Measurements from ENCODE around the gene RGN.

The RGN gene

DNA sequence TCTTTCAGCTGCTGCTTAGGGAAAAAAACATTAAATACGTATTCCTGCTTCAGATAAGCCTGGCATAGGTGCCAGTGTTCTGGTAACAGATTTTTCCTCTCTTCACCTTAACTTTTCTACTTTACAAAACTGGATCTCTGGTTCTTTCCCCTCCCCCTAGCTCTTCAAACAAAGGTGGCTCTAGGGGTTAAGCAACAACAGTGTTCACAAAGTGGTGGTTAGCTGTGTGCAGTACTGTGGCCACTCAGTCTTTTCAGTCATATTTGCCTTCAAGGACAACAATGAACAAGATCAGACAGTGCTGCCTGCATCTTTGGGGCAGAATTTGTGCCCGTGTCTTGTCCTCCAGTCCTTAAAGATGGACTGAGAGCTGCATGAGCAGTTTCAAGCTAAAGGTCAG is 15.1 kb upstream of the RGN start:
- no peak for TF ChIP-seq CTCF (conservative IDR thresholded peaks at IDR 0.05; ENCODE audit: low read depth, low read length)
- H3K4me3 ChIP-seq (ENCODE audit: low read depth, low read length): no peak overlapping the region
- no peak for DNase-seq (ENCODE audit: low read depth)

- TF ChIP-seq CTCF (conservative IDR thresholded peaks at IDR 0.05; ENCODE audit: low read depth, low read length): no peak
- H3K4me3 ChIP-seq (ENCODE audit: low read depth, low read length): no peak overlapping the region
Observed at GRCh38 chrX:47068214-47068613, 10.0 kb upstream of the RGN start.

DNA sequence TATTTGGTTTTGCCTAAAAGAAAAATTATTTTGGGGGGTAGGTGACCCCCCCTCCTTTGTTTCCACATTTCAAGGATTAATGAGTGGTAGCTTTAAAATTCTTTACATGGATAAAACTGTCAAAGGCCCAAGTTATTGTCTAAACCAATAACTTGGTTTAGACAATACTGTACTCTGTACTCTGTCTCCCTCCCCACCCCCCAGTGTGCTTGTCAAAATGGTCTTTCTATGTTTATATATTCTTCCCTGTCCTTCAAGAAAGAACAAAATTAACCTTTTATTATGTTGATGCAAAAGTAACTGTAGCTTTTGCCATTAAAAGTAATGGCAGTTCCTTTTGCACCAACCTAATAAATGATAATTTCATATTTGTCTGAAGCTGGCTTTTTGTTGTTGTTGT is 9.5 kb upstream of the RGN start:
- DNase-seq (ENCODE audit: low read depth): no peak
- H3K4me3 ChIP-seq (ENCODE audit: low read depth, low read length): no peak overlapping the region
- no peak for TF ChIP-seq CTCF (conservative IDR thresholded peaks at IDR 0.05; ENCODE audit: low read depth, low read length)

More at GRCh38 chrX:47068214-47068613, 10.0 kb upstream of the RGN start:
- no peak for DNase-seq (ENCODE audit: low read depth)

- TF ChIP-seq CTCF (conservative IDR thresholded peaks at IDR 0.05; ENCODE audit: low read depth, low read length): no peak
- DNase-seq (ENCODE audit: low read depth): no peak
- H3K4me3 ChIP-seq (ENCODE audit: low read depth, low read length): no peak overlapping the region
Observed at GRCh38 chrX:47080215-47080914, 2.1 kb downstream of the RGN start.

GRCh38 chrX:47080915-47081236 is 2.6 kb downstream of the RGN start:
- H3K4me3 ChIP-seq (ENCODE audit: low read depth, low read length): no peak overlapping the region
- DNase-seq (ENCODE audit: low read depth): no peak
- TF ChIP-seq CTCF (conservative IDR thresholded peaks at IDR 0.05; ENCODE audit: low read depth, low read length): no peak

GRCh38 chrX:47091149-47091775 is 13.0 kb downstream of the RGN start:
- TF ChIP-seq CTCF (conservative IDR thresholded peaks at IDR 0.05; ENCODE audit: low read depth, low read length): no peak
- DNase-seq (ENCODE audit: low read depth): peak; percentile 87

DNA sequence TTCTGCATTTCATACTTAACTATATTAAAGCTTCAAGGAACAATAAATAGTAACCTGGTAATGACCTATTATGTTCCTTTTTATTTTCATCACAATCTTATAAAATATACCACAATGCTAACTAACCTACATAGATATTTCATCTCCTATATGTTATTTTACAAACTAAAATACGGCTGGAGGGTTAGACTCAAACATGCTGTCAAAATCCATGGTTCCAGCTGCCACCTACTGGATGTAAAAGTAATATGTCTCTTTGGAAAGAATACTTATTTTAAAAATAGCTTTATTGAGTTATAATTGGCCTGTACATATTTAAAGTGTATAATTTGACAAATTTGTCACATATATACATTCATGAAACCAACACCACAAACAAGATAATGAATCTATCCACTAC is 15.0 kb downstream of the RGN start:
- no peak overlapping the region for H3K4me3 ChIP-seq (ENCODE audit: low read depth, low read length)
- DNase-seq (ENCODE audit: low read depth): peak; percentile 67
- peak; percentile 49 for TF ChIP-seq CTCF (conservative IDR thresholded peaks at IDR 0.05; ENCODE audit: low read depth, low read length)

More at GRCh38 chrX:47091149-47091775, 13.0 kb downstream of the RGN start:
- no peak overlapping the region for H3K4me3 ChIP-seq (ENCODE audit: low read depth, low read length)

Measured in choroid plexus epithelial cell (primary cell).